Measurements from ENCODE around the gene POMT2.
"Not testable (repeated sequence)": the region's sequence is repeated elsewhere in the genome, so short reads cannot be mapped to it uniquely, and the experiment has no call there.

Gene POMT2

DNA sequence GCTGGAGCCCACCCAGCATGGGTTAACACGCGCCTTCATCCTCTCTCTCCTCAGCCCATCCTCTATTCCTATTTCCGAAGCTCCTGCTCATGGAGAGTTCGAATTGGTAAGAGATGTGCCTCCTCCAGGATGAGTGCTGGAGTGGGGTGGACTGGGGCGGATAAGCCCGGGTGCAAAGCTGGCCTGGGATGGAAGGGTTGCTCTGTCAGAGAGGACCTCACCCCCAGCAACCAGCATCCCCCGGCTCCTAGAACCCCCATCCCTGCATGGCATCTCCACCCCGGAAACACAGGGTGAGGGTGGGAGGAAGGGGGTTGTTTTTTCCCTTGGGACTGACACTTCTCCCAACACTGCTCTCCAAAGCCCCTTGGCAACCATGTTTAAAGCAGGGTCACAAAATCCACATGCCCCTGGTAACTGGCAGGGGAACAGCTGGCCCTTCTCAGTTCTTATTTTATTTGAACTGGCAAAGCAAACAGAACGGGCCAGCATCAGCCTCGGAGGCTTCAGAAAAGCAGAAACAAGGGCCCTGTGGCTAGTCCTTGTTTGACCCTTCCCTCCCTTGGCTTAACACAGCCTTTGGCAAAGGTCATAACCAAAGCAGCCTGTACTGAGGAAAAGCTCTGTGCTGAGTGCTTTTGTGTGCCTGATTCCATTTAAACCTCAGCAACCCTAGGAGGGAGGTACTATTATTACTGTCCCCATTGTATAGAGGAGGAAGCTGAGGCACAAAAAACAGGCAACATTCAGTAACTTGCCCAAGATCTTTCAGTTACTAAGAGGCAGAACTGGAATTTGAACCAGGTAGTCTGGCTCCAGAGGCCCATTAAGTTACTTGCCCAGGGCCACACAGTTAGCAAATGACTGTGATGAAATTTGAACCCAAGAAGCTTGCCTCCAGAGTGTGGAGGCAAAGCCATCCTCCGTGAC lies 4.4 kb upstream of the POMT2 start:
- no peak for DNase-seq (ENCODE audit: low read depth in 1 of 2, low spot score in 1 of 2)

DNA sequence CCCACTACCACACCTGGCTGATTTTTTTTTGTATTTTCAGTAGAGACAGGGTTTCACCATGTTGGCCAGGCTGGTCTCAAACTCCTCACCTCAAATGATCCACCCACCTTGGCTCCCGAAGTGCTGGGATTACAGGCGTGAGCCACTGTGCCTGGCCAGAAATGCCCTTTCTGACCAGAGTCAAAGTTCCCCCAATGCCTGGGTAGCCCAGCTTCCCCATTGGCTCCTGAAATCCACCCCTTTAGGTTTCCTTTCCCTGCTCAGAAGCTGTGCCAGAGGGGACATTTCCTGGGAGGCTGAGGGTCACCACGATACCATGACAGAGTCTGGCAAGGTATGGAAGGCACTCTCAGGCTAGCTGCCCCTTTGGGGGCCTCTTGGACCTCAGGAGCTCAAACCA lies 3.6 kb upstream of the POMT2 start:
- DNase-seq (ENCODE audit: low read depth in 1 of 2, low spot score in 1 of 2): no peak

DNA sequence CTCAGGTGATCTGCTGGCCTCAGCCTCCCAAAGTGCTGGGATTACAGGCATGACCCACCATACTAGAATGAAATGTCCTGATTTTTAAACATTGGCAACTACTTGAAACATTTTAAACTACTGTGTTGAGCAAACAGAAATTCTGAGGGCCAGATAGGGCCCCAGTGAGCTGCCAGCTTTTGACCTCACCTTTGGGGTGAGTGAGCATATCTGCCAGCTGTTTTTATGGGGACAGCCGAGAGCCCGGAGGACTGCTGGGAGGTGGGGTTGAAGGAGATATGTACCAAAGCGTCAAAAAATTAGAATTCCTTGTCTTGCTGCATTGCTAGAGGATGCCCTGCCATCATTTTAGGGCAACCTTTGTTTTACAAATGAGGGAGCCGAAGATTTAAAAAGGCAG lies 2.9 kb upstream of the POMT2 start:
- DNase-seq (ENCODE audit: low read depth in 1 of 2, low spot score in 1 of 2): no peak

DNA sequence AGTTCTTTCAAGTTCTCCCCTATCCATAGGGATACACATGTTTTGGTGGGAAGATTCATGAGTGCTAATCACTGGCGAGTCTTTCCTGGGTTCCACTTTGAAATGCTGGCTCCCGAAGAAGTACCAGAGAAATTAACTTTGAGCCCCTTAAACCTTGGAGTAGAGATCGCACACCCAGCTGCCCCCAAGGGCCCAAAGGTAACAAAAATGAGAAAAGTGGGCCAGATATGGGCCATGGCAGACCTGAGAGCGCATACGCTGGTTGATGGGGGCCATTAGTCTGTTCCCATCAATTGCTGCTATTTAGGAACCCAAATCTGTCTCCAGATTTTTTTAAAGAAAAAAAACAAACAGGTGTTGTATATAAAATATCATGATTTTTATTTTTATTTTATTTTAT lies 2.3 kb upstream of the POMT2 start:
- DNase-seq (ENCODE audit: low read depth in 1 of 2, low spot score in 1 of 2): no peak

DNA sequence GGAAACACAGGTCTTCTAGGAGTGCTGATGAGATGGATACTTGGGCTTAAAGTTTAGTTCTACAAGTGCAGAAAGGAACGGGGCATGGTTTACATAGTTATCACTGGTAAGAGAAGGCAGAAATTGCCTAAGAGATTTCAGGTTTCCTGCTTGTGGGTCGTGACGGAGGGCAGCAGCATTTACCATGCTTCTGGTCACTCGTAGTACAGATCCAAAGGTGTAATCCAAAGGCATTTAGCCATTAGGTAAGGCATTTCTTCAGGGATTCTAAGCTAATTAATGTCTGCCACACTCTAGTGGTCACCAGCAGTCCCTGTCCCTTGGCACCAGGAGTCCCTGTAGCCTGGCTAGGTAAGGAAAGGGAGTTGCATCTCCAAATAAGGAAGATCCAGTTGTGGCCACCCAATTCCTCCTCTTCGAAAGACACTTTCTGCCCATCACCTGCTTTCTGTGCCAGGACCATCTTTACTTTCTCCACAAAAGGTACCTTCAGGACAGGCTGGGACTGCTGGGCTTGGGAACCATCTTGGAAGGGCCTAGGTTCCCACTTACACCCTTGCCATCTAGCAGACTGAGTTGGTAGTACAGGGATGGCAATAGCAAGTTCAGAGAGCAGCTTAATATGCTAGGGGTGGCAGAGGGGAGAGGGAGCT lies 1.7 kb upstream of the POMT2 start:
- no peak for DNase-seq (ENCODE audit: low read depth in 1 of 2, low spot score in 1 of 2)

DNA sequence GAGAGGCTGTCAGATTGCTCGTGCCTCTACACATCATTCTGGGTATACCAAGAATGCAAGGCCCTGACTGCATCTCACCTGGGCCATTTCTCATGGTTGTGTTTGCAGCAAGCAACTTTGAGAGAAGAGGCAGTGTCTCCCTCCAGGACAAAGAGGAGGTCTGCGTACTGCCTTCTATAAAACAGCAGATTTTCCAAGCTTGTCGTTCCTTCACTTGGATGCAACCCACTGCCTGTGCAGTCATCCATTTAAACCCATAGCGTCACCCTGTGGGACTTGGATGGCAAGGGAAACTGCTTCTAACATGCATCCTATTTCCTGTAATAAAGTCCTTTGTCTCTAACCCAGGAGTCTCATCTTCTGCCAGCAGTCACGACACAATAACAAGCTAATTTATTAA lies 1.3 kb downstream of the POMT2 start:
- DNase-seq (ENCODE audit: low read depth in 1 of 2, low spot score in 1 of 2): no peak

DNA sequence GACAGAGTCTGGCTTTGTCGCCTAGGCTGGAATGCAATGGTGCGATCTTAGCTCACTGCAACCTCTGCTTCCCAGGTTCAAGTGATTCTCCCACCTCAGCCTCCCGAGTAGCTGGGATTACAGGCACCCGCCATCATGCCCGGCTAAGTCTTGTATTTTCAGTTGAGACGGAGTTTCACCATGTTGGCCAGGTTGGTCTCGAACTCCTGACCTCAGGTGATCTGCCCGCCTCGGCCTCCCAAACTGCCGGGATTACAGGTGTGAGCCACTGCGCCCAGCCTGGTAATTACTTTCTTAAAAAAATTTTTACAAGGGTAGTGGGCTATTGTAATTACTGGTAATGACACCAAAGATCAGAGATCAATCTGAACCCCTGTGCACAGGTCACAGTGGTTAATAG lies 1.9 kb downstream of the POMT2 start:
- not testable (repeated sequence) for DNase-seq (ENCODE audit: low read depth in 1 of 2, low spot score in 1 of 2)

DNA sequence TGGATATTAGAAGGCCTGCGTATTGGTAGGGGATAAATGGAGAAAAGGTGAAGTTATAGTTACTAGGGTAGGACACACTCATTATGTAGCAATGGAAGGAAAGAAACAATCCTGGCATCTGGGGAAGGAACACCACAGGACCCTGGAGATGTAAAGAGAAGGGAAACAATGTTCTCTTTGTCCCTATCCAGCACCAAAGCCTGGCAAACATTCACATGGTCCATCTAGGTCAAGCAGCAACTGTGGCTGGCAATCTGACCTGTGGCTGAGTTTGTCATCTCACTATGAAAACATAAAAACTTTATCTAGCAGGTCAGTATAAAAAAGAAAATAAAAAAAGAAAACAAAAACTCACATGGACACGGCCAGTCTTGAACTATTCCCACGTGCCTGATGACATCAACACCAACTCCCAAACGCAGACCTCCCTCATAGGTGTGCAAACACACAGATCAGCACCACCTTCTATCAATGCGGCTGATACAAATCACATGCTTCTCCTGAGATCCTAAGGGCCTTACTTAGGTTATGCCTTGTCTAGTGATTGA lies 2.6 kb downstream of the POMT2 start:
- DNase-seq (ENCODE audit: low read depth in 1 of 2, low spot score in 1 of 2): no peak

DNA sequence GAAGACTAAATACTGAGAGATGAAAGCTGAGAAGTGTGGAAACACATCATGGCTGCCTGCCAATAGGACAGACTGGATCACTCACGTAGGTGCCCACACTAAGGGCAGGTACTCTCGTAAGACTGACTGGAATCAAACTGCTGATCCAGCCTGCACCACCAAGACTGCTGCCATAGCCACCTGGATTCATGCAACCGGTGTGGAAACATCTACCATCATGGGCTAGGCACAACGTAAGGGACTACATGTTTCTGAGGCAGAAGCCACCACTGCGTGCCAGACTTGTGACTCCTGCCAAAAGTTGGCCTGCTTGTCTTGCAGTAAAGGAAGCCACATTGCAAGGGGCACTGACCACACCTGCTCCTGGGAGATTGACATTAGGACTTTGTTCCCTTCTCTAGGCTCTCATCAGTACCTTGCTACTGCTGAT lies 3.8 kb downstream of the POMT2 start:
- DNase-seq (ENCODE audit: low read depth in 1 of 2, low spot score in 1 of 2): no peak

DNA sequence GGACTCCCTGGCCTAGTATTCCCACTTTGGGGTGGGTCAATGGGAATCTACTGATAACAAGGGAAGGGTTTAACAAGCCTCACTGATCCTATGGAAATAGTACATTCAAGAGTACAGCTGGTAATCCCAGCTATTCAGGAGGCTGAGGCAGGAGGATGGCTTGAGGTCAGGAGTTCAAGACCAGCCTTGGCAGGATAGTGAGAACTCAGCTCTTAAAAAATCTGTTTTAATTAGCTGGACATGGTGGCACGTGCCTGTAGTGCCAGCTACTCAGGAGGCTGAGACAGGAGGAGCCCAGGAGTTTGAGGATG lies 4.5 kb downstream of the POMT2 start:
- DNase-seq (ENCODE audit: low read depth in 1 of 2, low spot score in 1 of 2): no peak

DNA sequence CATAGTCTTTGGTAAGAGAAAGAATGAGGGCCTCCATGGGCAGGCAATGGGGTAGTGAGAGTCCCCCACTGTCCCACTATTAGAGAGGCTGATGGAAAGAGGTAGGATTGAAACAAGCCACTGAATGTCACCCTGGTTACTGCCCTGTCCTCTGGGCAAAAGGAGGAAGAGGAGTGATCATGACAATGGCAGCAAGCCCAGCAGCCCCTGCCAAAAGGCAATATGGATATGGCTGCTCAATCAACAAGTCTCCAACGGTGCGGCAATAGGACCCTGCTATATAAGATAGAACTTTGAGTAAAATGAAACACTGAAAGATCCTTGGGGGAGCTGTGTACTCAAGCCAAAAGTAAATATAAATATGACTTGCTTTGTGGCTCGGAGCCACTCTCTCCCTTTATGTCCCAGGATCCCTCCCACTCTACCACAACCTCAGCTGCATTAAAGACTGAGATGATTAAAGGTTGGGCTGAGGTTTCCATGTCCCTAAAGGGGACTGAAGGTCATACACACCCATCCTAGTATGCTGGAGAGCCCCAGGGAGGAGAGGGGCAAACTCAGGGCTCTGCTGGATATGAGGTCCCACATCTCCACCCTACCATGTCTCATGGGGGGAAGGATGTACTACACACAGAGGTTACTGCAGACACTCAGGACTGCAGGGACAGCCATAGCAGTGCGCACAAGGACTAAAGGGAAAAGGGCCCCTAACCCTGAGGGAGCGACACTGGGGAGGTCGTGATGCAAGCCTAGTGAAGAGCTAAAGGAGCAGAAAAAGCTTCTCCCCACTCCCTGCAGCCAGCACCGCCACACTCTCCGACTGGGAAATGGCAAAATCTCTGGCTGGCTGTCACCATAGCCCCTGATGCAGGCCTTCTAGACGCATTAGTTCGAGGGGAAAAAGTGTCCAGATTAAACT lies 5.9 kb downstream of the POMT2 start:
- no peak for DNase-seq (ENCODE audit: low read depth in 1 of 2, low spot score in 1 of 2)

DNA sequence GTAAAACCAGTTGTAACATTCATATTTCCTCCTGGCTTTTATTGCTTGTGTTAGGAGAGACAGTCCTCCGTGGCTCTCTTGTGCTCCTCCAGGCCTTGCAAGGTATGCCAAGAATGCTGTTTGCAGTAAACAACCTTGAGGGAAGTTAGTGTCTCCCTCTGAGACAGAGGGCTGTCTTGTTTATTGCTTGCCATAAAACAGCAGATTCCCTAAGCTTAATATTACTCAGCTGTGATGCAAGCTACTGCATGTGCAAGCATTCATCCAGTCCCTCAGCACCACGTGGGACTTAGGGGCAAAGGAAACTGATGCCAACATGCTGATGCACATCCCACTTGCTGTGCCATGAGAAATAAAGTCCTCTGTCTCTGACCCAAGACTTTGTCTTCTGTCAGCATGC lies 6.6 kb downstream of the POMT2 start:
- DNase-seq (ENCODE audit: low read depth in 1 of 2, low spot score in 1 of 2): no peak

DNA sequence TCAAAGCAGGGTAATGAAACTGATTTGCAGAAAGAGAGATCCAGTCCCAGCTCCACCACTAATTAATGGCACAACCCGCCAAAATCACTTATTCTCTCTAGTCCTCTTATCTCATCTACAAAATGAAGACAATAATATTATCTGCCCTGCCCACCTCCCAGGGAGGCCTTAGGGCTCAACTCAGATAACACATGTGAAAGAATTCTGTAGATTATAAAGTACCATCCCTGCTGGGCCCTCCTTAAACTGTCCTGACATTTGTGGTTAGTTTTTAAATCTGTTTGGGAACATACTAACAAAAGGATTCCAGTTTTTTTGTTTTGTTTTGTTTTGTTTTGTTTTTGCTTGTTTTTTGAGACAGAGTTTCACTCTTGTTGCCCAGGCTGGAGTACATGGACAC lies 7.3 kb downstream of the POMT2 start:
- no peak for DNase-seq (ENCODE audit: low read depth in 1 of 2, low spot score in 1 of 2)

DNA sequence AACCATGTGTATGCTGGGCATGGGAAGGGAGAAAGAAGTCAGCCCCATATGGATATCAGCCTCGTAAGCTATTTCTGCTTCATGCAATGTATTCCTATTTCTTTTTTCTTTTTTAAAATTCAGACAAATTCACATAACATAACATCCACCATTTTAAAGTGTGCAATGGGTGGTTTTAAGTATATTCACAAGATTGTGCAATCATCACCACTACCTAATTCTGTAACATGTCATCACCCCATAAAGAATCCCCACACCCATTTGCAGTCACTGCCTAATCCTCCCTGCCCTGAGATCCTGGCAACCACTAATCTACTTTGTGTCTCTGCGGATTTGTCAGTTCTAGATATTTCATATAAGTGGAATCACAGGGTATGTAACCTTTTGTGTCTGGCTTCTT lies 9.5 kb downstream of the POMT2 start:
- no peak for DNase-seq (ENCODE audit: low read depth in 1 of 2, low spot score in 1 of 2)

DNA sequence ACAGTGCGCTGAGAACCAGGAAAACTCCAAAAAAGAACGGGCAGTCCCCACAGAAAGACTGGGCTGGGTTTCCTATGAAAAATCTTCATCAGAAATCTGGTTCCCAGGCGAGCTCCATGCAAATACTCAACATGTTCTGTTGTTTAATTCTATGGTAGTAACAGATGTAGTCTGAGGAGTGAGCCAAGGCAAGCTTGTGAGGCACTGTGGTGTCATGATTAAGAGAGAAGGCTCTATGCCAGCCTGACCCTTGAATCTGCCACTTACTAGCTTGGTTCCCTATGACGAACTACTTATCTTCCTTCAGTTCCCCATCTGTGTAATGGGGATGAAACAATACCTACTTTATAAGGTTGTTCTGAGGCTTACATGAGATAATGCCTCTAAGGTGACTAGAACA lies 10.7 kb downstream of the POMT2 start:
- DNase-seq (ENCODE audit: low read depth in 1 of 2, low spot score in 1 of 2): no peak

DNA sequence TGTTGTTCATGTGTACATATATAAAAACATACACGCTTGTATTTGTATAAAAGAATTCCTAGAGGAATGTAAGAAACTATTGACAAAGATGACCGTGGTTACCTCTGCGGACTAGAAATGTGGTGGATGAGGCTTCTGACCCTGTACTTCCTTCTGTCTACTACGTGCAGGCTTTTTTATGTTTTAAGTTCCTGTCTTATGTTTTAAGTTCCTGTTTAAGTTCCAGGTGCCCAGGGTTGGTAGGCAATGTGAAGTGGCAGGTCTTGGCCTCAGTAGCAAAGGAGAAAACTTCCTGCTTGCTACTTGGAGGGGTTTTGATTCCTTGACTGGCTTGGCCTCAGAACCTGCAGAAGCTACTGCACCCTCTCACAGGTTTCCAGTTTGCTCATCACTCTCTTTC lies 11.6 kb downstream of the POMT2 start:
- DNase-seq (ENCODE audit: low read depth in 1 of 2, low spot score in 1 of 2): no peak

DNA sequence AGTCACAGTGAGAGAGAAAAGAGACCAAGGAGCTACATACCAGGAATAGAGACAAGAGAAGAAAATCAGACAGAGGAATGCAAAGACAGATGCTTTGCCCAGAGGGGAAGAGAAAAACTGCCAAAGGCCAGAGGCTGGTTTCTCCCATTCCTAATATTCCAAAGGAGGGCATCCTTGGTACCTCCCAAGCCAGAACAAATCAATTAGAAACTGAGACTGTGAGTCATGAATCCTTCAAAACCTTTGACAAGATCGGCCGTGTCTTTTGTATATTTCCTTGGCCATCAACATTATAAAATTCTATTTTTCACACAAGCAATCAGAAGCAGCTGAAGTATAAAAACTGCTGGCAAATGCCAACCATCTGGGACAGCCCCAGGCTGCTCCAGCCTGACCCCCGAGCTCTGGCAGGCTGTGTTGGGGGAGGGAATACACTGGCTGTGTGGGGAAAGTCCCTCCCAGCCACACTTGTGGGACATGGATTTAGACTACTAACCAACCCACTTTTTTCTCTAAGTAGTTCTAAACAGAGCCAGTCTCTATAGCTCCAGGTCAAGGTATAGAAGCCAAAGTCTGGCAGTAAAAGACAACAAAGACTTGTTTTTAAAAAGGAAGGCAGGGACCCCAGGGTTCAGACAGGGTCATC lies 13.7 kb downstream of the POMT2 start:
- DNase-seq (ENCODE audit: low read depth in 1 of 2, low spot score in 1 of 2): no peak

DNA sequence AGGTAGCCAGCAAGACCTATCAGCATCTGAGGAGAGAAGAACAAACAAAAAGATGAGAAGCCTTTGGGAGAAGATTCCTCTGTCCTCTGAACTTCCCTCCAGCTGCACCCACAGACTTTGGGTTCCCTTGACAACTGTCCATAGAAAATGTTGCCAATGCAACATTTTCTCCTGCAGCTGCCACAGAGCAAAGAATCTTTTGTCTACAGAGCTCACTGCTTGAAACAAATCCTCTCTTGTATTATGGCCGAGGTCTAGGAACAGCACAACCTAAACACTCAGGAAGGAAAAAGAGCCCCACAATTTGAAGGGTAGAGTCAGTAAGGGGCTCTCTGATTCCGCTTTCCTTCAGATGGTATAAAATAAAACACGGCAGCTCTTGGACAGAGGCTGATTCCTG lies 14.3 kb downstream of the POMT2 start:
- DNase-seq (ENCODE audit: low read depth in 1 of 2, low spot score in 1 of 2): no peak

DNA sequence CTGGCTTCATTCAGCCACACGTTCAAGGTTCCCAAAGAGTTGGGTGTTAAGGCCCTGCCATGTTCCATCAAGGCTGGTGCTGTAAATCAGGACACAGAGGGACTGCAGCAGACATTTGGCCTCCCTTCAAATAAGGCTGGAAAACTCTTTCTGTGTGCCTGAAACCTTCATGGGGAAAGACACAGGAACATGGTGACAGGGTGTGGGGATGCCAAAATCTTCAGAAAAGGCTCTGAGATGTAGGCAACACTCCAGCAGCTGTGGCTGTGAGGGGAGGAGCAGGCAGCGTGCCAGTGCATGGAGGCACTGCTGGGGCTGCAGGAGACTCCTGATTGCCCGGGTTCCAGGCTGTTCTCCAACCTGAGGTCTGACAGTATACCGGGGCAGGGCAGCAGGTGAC lies 15.0 kb downstream of the POMT2 start:
- DNase-seq (ENCODE audit: low read depth in 1 of 2, low spot score in 1 of 2): no peak

DNA sequence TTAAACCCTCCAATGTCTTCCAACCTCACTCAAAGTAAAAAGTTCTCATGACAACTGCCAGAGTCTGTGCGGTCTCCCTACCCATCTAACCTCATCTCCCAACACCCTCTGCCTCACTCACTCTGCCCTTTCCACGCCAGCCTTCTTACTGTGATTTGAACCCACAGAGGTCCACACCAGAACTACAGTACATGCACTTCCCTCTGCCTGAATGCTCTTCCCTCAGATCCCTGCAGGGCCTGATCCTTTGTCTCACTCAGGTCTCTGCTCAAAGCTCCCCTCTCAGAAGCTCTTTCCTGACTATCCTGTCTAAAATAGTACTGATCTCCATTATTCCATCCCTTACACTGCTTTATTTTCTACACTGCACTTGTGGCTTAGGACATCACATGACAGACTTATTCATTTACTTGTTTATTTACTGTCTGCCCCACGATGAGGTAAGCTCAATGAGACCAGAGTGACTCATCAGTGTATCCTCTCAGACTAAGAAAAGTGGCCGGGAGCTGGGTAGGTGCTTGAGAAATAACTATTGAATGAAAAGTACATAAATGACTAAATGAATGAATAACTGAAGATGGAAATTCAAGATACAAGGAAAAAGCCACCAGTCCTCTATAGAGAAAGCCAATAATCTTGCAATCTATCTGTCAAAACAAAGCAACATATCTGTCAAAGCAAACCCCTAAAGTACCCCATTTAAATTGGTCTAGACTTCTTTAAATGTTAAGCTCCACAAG lies 17.1 kb downstream of the POMT2 start:
- no peak for DNase-seq (ENCODE audit: low read depth in 1 of 2, low spot score in 1 of 2)

Measured in stimulated activated CD4-positive, alpha-beta T cell treated with anti-CD3 and anti-CD28 coated beads, Interleukin-15, amount 100 ng/mL, for 1 hour (primary cell).